HepG2 (cell line): ENCODE results near the gene TXNDC11. TPM values are rescaled to one million over a fixed set of nuclear protein-coding genes. Genes with fewer than 3 reads are reported as not detected.

Experiments
- AGO1 ChIP-seq: fragments of 200-400 bp; formaldehyde crosslinking; IDR thresholded peaks from 2 replicates; pipeline ENCODE4 v1.6.1; 2017; ENCODE audit warnings: mild to moderate bottlenecking, low read depth, low read length, moderate library complexity; ENCODE audit not compliant: poor library complexity, severe bottlenecking
- FOXK1 ChIP-seq: sonication (generic); formaldehyde crosslinking; IDR thresholded peaks from 2 replicates; pipeline ENCODE4 v1.4.0; 2020; ENCODE audit warnings: low read depth, missing genetic modification reagents, borderline replicate concordance
- HOXA5 ChIP-seq: sonication (generic); formaldehyde crosslinking; IDR thresholded peaks from 2 replicates; pipeline ENCODE4 v1.4.0; 2020; ENCODE audit warnings: missing genetic modification reagents
- MIER2 ChIP-seq: IDR thresholded peaks from 2 replicates; pipeline ENCODE4 v1.6.1; 2016; ENCODE audit warnings: missing biosample characterization, missing genetic modification reagents
- NFYB ChIP-seq: sonication (generic); formaldehyde crosslinking; IDR thresholded peaks from 2 replicates; pipeline ENCODE4 v1.4.0; 2020; ENCODE audit warnings: missing genetic modification reagents
- NRL ChIP-seq: sonication (generic); formaldehyde crosslinking; IDR thresholded peaks from 2 replicates; pipeline ENCODE4 v1.5.0; 2020; ENCODE audit warnings: missing genetic modification reagents, mild to moderate bottlenecking, moderate library complexity, borderline replicate concordance
- POLR2AphosphoS5 ChIP-seq: IDR thresholded peaks from 2 replicates; pipeline ENCODE4 v1.6.1; 2012; ENCODE audit warnings: low read depth, low read length
- POLR2G ChIP-seq: fragments of 200-400 bp; formaldehyde crosslinking; IDR thresholded peaks from 2 replicates; pipeline ENCODE4 v1.6.1; 2018; ENCODE audit warnings: mild to moderate bottlenecking, low read depth, low read length, moderate library complexity
- ZBTB7B ChIP-seq: sonication (generic); formaldehyde crosslinking; IDR thresholded peaks from 2 replicates; pipeline ENCODE4 v1.4.0; 2020; ENCODE audit warnings: missing genetic modification reagents
- ZNF296 ChIP-seq: sonication (generic); formaldehyde crosslinking; conservative IDR thresholded peaks from 2 replicates; pipeline ENCODE4 v1.5.0; 2020; ENCODE audit warnings: mild to moderate bottlenecking, missing genetic modification reagents
- ZNF660 ChIP-seq: sonication (generic); formaldehyde crosslinking; IDR thresholded peaks from 2 replicates; pipeline ENCODE4 v1.5.1; 2020; ENCODE audit warnings: mild to moderate bottlenecking, low read depth, missing genetic modification reagents, borderline replicate concordance
- ZNF839 ChIP-seq: sonication (generic); formaldehyde crosslinking; IDR thresholded peaks from 2 replicates; pipeline ENCODE4 v1.4.0; 2020; ENCODE audit warnings: missing genetic modification reagents, mild to moderate bottlenecking, borderline replicate concordance
- polyA plus RNA-seq, 8 experiments: library from polyadenylated mRNA; depleted of rRNA in 3 of 8; stranded (reverse) in 7 of 8; unstranded in 1 of 8; fragments of >200 nt; fragmentation: Illumina TruSeq in 4 of 8; extraction: Trizol in 4 of 8; gene quantifications; 2 replicates each; pipeline versions ENCODE4 v1.2.1 to v1.2.3, GENCODE V29; 2011 to 2016; ENCODE audit warnings: low read depth in 4 of 8, missing spikeins in 1 of 8, mixed read lengths in 1 of 8; ENCODE audit not compliant: insufficient read depth in 1 of 8
- total RNA-seq, 5 experiments: library from RNA; depleted of rRNA; stranded (reverse); fragments of >200 nt; fragmentation: Illumina TruSeq; extraction: Trizol; gene quantifications; 2 replicates each; pipeline ENCODE4 v1.2.3, GENCODE V29; 2016; ENCODE audit warnings: low read depth in 1 of 5
- TF ChIP-seq, protein P1 (sequence below): sonication (generic); formaldehyde crosslinking; IDR thresholded peaks from 2 replicates; pipeline ENCODE4 v1.9.0; 2021; ENCODE audit warnings: missing genetic modification reagents, borderline replicate concordance
- TF ChIP-seq, protein P2 (sequence below): sonication (generic); formaldehyde crosslinking; IDR thresholded peaks from 2 replicates; pipeline ENCODE4 v1.5.0; 2020; ENCODE audit warnings: missing genetic modification reagents
- TF ChIP-seq, protein P3 (sequence below): IDR thresholded peaks from 2 replicates; pipeline ENCODE4 v1.4.0; 2020; ENCODE audit warnings: mild to moderate bottlenecking, missing genetic modification reagents
- TF ChIP-seq, protein P4 (sequence below): sonication (generic); formaldehyde crosslinking; IDR thresholded peaks from 2 replicates; pipeline ENCODE4 v1.5.0; 2020; ENCODE audit warnings: mild to moderate bottlenecking, missing genetic modification reagents, moderate library complexity
- TF ChIP-seq, protein P5 (sequence below): sonication (generic); formaldehyde crosslinking; IDR thresholded peaks from 2 replicates; pipeline ENCODE4 v1.5.1; 2020; ENCODE audit warnings: missing genetic modification reagents, mild to moderate bottlenecking, borderline replicate concordance

The TXNDC11 gene
- total and polyA plus RNA-seq, 2 of the 13 experiments (the other 11 are each of a cell fraction or from before 2014, with no cell fraction given) = 74.9 to 123 TPM

DNA sequence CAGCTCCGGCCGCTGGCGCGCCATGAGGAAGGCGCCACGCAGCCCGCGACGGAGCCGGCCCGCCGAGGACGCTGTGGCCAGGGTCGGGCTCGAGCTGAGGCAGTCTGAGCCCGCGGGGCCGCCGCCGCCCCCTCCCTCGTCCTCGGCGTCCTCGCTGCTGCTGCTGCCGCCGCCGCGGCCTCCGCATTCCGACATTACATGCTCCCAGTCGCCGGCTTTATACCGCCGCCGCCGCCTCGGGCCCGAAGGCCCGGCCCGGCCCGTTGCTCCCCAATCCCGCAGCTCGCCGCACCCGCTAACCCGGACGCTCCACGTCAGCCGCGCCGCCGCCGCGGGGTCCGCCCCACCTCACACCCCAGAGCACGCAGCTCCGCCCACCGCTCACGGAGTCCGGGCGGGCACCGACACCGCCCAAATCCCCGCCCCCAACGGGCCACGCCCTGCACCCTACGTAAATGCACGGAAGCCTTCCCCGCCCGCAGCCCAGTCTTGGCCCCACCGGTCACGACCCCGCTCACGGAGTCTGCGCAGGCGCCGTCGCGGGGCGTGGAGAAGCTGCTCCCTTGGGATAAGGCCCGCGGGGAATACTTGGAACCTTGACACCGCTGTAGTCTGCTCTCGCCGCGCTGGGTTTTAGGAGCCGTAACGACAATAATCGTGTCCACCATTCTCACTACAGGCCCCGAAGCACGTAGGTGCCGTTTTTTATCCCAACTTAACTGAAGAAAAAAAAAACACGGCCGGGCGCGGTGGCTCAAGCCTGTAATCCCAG lies at the start of gene TXNDC11 (continued):
- TF ChIP-seq, protein P1, sequence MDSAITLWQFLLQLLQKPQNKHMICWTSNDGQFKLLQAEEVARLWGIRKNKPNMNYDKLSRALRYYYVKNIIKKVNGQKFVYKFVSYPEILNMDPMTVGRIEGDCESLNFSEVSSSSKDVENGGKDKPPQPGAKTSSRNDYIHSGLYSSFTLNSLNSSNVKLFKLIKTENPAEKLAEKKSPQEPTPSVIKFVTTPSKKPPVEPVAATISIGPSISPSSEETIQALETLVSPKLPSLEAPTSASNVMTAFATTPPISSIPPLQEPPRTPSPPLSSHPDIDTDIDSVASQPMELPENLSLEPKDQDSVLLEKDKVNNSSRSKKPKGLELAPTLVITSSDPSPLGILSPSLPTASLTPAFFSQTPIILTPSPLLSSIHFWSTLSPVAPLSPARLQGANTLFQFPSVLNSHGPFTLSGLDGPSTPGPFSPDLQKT (CRISPR knock-in tag) = no peak
- TF ChIP-seq HOXA5 (CRISPR knock-in tag) (peak; percentile 68; the same call in 1 of the 2 replicates), ZNF839 (CRISPR knock-in tag) (0 out of 2 replicates have a peak, but pooled peaks have one; percentile 11), NRL (peak; percentile 85), AGO1 (peak; percentile 82), POLR2AphosphoS5 (peak; percentile 94), ZBTB7B (CRISPR knock-in tag) (0 out of 2 replicates have a peak, but pooled peaks have one; percentile 68), MIER2 (no peak; the same call in 1 of the 2 replicates), FOXK1 (CRISPR knock-in tag) (peak; percentile 93), ZNF296 (CRISPR knock-in tag) (peak; percentile 1), POLR2G (peak; percentile 99), NFYB (CRISPR knock-in tag) (peak; percentile 80), ZNF660 (CRISPR knock-in tag) (no peak)
- TF ChIP-seq, protein P2, sequence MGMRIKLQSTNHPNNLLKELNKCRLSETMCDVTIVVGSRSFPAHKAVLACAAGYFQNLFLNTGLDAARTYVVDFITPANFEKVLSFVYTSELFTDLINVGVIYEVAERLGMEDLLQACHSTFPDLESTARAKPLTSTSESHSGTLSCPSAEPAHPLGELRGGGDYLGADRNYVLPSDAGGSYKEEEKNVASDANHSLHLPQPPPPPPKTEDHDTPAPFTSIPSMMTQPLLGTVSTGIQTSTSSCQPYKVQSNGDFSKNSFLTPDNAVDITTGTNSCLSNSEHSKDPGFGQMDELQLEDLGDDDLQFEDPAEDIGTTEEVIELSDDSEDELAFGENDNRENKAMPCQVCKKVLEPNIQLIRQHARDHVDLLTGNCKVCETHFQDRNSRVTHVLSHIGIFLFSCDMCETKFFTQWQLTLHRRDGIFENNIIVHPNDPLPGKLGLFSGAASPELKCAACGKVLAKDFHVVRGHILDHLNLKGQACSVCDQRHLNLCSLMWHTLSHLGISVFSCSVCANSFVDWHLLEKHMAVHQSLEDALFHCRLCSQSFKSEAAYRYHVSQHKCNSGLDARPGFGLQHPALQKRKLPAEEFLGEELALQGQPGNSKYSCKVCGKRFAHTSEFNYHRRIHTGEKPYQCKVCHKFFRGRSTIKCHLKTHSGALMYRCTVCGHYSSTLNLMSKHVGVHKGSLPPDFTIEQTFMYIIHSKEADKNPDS (CRISPR knock-in tag) = no peak
- TF ChIP-seq, protein P3, sequence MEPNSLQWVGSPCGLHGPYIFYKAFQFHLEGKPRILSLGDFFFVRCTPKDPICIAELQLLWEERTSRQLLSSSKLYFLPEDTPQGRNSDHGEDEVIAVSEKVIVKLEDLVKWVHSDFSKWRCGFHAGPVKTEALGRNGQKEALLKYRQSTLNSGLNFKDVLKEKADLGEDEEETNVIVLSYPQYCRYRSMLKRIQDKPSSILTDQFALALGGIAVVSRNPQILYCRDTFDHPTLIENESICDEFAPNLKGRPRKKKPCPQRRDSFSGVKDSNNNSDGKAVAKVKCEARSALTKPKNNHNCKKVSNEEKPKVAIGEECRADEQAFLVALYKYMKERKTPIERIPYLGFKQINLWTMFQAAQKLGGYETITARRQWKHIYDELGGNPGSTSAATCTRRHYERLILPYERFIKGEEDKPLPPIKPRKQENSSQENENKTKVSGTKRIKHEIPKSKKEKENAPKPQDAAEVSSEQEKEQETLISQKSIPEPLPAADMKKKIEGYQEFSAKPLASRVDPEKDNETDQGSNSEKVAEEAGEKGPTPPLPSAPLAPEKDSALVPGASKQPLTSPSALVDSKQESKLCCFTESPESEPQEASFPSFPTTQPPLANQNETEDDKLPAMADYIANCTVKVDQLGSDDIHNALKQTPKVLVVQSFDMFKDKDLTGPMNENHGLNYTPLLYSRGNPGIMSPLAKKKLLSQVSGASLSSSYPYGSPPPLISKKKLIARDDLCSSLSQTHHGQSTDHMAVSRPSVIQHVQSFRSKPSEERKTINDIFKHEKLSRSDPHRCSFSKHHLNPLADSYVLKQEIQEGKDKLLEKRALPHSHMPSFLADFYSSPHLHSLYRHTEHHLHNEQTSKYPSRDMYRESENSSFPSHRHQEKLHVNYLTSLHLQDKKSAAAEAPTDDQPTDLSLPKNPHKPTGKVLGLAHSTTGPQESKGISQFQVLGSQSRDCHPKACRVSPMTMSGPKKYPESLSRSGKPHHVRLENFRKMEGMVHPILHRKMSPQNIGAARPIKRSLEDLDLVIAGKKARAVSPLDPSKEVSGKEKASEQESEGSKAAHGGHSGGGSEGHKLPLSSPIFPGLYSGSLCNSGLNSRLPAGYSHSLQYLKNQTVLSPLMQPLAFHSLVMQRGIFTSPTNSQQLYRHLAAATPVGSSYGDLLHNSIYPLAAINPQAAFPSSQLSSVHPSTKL (CRISPR knock-in tag) = peak; percentile 84
- TF ChIP-seq, protein P4, sequence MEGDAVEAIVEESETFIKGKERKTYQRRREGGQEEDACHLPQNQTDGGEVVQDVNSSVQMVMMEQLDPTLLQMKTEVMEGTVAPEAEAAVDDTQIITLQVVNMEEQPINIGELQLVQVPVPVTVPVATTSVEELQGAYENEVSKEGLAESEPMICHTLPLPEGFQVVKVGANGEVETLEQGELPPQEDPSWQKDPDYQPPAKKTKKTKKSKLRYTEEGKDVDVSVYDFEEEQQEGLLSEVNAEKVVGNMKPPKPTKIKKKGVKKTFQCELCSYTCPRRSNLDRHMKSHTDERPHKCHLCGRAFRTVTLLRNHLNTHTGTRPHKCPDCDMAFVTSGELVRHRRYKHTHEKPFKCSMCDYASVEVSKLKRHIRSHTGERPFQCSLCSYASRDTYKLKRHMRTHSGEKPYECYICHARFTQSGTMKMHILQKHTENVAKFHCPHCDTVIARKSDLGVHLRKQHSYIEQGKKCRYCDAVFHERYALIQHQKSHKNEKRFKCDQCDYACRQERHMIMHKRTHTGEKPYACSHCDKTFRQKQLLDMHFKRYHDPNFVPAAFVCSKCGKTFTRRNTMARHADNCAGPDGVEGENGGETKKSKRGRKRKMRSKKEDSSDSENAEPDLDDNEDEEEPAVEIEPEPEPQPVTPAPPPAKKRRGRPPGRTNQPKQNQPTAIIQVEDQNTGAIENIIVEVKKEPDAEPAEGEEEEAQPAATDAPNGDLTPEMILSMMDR (CRISPR knock-in tag) = no peak; the same call in 1 of the 2 replicates
- TF ChIP-seq, protein P5, sequence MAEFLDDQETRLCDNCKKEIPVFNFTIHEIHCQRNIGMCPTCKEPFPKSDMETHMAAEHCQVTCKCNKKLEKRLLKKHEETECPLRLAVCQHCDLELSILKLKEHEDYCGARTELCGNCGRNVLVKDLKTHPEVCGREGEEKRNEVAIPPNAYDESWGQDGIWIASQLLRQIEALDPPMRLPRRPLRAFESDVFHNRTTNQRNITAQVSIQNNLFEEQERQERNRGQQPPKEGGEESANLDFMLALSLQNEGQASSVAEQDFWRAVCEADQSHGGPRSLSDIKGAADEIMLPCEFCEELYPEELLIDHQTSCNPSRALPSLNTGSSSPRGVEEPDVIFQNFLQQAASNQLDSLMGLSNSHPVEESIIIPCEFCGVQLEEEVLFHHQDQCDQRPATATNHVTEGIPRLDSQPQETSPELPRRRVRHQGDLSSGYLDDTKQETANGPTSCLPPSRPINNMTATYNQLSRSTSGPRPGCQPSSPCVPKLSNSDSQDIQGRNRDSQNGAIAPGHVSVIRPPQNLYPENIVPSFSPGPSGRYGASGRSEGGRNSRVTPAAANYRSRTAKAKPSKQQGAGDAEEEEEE (CRISPR knock-in tag) = 0 out of 2 replicates have a peak, but pooled peaks have one; percentile 46
